HFFc6 (cell line): ENCODE data around the gene TPTE. TPM values are rescaled to one million over a fixed set of nuclear protein-coding genes. Genes with fewer than 3 reads are reported as not detected.
"Not testable (repeated sequence)": the region's sequence is repeated elsewhere in the genome, so short reads cannot be mapped to it uniquely, and the experiment has no call there.

Experiments
- DNase-seq: peaks from one replicate; pipeline ENCODE4 v3.0.0-alpha.2; 2018
- H3K27ac Mint-ChIP-seq: 2 replicates; pipeline ENCODE4 v1.8.0; 2020; ENCODE audit warnings: mild to moderate bottlenecking, mixed read lengths
- H3K27me3 Mint-ChIP-seq: 2 replicates; pipeline ENCODE4 v1.8.0; 2021; ENCODE audit warnings: mild to moderate bottlenecking, moderate library complexity, mixed read lengths; ENCODE audit not compliant: insufficient read depth
- H3K36me3 Mint-ChIP-seq: 2 replicates; pipeline ENCODE4 v1.8.0; 2021; ENCODE audit warnings: low read depth, mixed read lengths
- H3K4me1 Mint-ChIP-seq: 2 replicates; pipeline ENCODE4 v1.8.0; 2020; ENCODE audit warnings: low read depth, mixed read lengths
- H3K4me3 Mint-ChIP-seq: 2 replicates; pipeline ENCODE4 v1.8.0; 2020; ENCODE audit warnings: mild to moderate bottlenecking, moderate library complexity, mixed read lengths
- H3K9me3 Mint-ChIP-seq: 2 replicates; pipeline ENCODE4 v1.8.0; 2020; ENCODE audit warnings: mild to moderate bottlenecking, mixed read lengths
- CTCF ChIP-seq: fragments of 200-600 bp; sonication (generic); IDR thresholded peaks from 2 replicates; pipeline ENCODE4 v1.5.0; 2021; ENCODE audit warnings: antibody characterized with exemption, mild to moderate bottlenecking
- long read RNA-seq: library from polyadenylated mRNA; unstranded; transcript quantifications from one replicate; pipeline ENCODE4 v2.0.0, GENCODE V29; 2019
- total RNA-seq, 6 experiments: library from RNA; stranded (reverse); fragmentation: NEBNext Ultra II Directional; extraction: Animal tissue kit (Norgen Biotek cat#: 25700); gene quantifications; 2 replicates in 1 of 6; 3 replicates in 5 of 6; pipeline ENCODE4 v1.2.3, GENCODE V29; 2021

The TPTE gene
- total RNA-seq: not detected
- long read RNA-seq: 0 reads

GRCh38 chr21:10521091-10521598, at the start of gene TPTE:
TPTE (plus strand) TSS chr21:10521583; CDS start chr21:10538724, 17,141 bp downstream.
- H3K27ac Mint-ChIP-seq: no peak within 1 kb of the TSS
- H3K9me3 Mint-ChIP-seq: peaks cover 67% of the 10 kb centered on the region
- H3K4me1 Mint-ChIP-seq: no peaks in the 10 kb centered on the region
- no peak for DNase-seq
- no peak for TF ChIP-seq CTCF
- no peak within 1 kb of the TSS for H3K4me3 Mint-ChIP-seq
- no peaks in the 10 kb centered on the region for H3K36me3 Mint-ChIP-seq
- H3K27me3 Mint-ChIP-seq: no peaks in the 10 kb centered on the region

- H3K27me3 Mint-ChIP-seq, H3K4me3 Mint-ChIP-seq: not testable (repeated sequence)
These were observed 49.4 kb upstream of the TPTE start for GRCh38 chr21:10471999-10472398.

GRCh38 chr21:10477794-10478193, 43.6 kb upstream of the TPTE start:
- not testable (repeated sequence) for H3K4me3 Mint-ChIP-seq, H3K36me3 Mint-ChIP-seq, H3K4me1 Mint-ChIP-seq, DNase-seq, H3K27ac Mint-ChIP-seq, H3K27me3 Mint-ChIP-seq
- peaks cover 46% of the 10 kb centered on the region for H3K9me3 Mint-ChIP-seq

More at GRCh38 chr21:10471999-10472398, 49.4 kb upstream of the TPTE start:
- not testable (repeated sequence) for H3K36me3 Mint-ChIP-seq, DNase-seq, H3K4me1 Mint-ChIP-seq, H3K27ac Mint-ChIP-seq
- H3K9me3 Mint-ChIP-seq: peaks cover 20% of the 10 kb centered on the region

- H3K27ac Mint-ChIP-seq, H3K4me1 Mint-ChIP-seq, H3K36me3 Mint-ChIP-seq, H3K27me3 Mint-ChIP-seq, DNase-seq, H3K4me3 Mint-ChIP-seq: not testable (repeated sequence)
- peaks cover 53% of the 10 kb centered on the region for H3K9me3 Mint-ChIP-seq
These were observed 41.5 kb upstream of the TPTE start for GRCh38 chr21:10479875-10480274.

GRCh38 chr21:10484864-10485263, 36.5 kb upstream of the TPTE start:
- not testable (repeated sequence) for H3K27ac Mint-ChIP-seq, H3K4me3 Mint-ChIP-seq, H3K27me3 Mint-ChIP-seq, H3K36me3 Mint-ChIP-seq, DNase-seq, H3K4me1 Mint-ChIP-seq
- H3K9me3 Mint-ChIP-seq: peaks cover 25% of the 10 kb centered on the region

GRCh38 chr21:10490453-10490852, 30.9 kb upstream of the TPTE start:
- not testable (repeated sequence) for DNase-seq, H3K9me3 Mint-ChIP-seq, H3K36me3 Mint-ChIP-seq, H3K4me1 Mint-ChIP-seq, H3K27ac Mint-ChIP-seq, H3K27me3 Mint-ChIP-seq, H3K4me3 Mint-ChIP-seq

- Mint-ChIP-seq H3K4me1 (no peaks in the 10 kb centered on the region), H3K36me3 (no peaks in the 10 kb centered on the region; the same call in 1 of the 2 replicates), H3K27me3 (no peaks in the 10 kb centered on the region), H3K9me3 (peaks cover 23% of the 10 kb centered on the region), H3K4me3 (no peak overlapping the region), H3K27ac (no peak overlapping the region)
- DNase-seq: no peak
- TF ChIP-seq CTCF: no peak
These were observed 10.3 kb upstream of the TPTE start for GRCh38 chr21:10511116-10511515.

- H3K27ac Mint-ChIP-seq, H3K4me3 Mint-ChIP-seq, H3K27me3 Mint-ChIP-seq, H3K4me1 Mint-ChIP-seq, H3K36me3 Mint-ChIP-seq, DNase-seq: not testable (repeated sequence)
- peaks cover 54% of the 10 kb centered on the region for H3K9me3 Mint-ChIP-seq
These were observed 4.5 kb upstream of the TPTE start for GRCh38 chr21:10516889-10517288.

GRCh38 chr21:10517904-10518303, 3.5 kb upstream of the TPTE start:
- peaks cover 57% of the 10 kb centered on the region for H3K9me3 Mint-ChIP-seq
- not testable (repeated sequence) for DNase-seq, H3K4me3 Mint-ChIP-seq, H3K27ac Mint-ChIP-seq, H3K27me3 Mint-ChIP-seq, H3K4me1 Mint-ChIP-seq, H3K36me3 Mint-ChIP-seq

GRCh38 chr21:10521835-10522500, 585 bp downstream of the TPTE start:
- H3K4me3 Mint-ChIP-seq, DNase-seq, H3K36me3 Mint-ChIP-seq, H3K4me1 Mint-ChIP-seq, H3K27me3 Mint-ChIP-seq, H3K27ac Mint-ChIP-seq: not testable (repeated sequence)
- peaks cover 62% of the 10 kb centered on the region for H3K9me3 Mint-ChIP-seq
